Naive thymus-derived CD4-positive, alpha-beta T cell (primary cell): ENCODE measurements around the gene MAPKAP1. TPM values are rescaled to one million over a fixed set of nuclear protein-coding genes. Genes with fewer than 3 reads are reported as not detected.
A peak's percentile ranks its signal among the peaks of the same experiment; 100 is the strongest.

Source experiments
- ATAC-seq: fragments of 150-1000 bp; cut with Tn5 transposase; 2 replicates; pipeline ENCODE4 v1.10.0; 2021; ENCODE audit warnings: mild to moderate bottlenecking, moderate library complexity
- CTCF ChIA-PET: fragments of 350-600 bp; sonication (Branson Sonifier 250); formaldehyde crosslinking; loops from one replicate; lab custom pipeline; 2021; ENCODE audit warnings: antibody characterized with exemption; lab: Charles Lee
- POLR2A ChIA-PET: fragments of 350-600 bp; sonication (Branson Sonifier 250); formaldehyde crosslinking; loops from one replicate; lab custom pipeline; 2021; ENCODE audit warnings: antibody characterized with exemption, inconsistent platforms; lab: Charles Lee
- DNase-seq, 9 donors: peaks; one replicate each; pipeline versions ENCODE4 v3.0.0 to v3.0.0-alpha.2; 2020 to 2022; ENCODE audit warnings: mixed read lengths in 1 of 9
- H3K27ac ChIP-seq: one replicate; pipeline ENCODE4 v1.7.0; 2013; ENCODE audit warnings: mild to moderate bottlenecking, low read depth, low read length, moderate library complexity
- H3K27me3 ChIP-seq, 2 donors: one replicate each; pipeline ENCODE4 v1.7.0; 2013; ENCODE audit warnings: low read length in 2 of 2, mild to moderate bottlenecking in 2 of 2, moderate library complexity in 2 of 2; ENCODE audit not compliant: control insufficient read depth in 2 of 2, insufficient read depth in 2 of 2
- H3K36me3 ChIP-seq, 3 experiments: 1 replicate in 2 of 3; 2 replicates in 1 of 3; pipeline ENCODE4 v1.7.0; 2013; ENCODE audit warnings: low read length in 3 of 3, mild to moderate bottlenecking in 3 of 3, moderate library complexity in 1 of 3; ENCODE audit not compliant: insufficient read depth in 3 of 3, control insufficient read depth in 2 of 3
- H3K4me1 ChIP-seq, 2 donors: one replicate each; pipeline ENCODE4 v1.7.0; 2013; ENCODE audit warnings: low read length in 2 of 2, mild to moderate bottlenecking in 2 of 2, moderate library complexity in 1 of 2; ENCODE audit not compliant: control insufficient read depth in 2 of 2, insufficient read depth in 2 of 2
- H3K4me3 ChIP-seq: 2 replicates; pipeline ENCODE4 v1.7.0; 2013; ENCODE audit warnings: mild to moderate bottlenecking, low read length
- H3K9me3 ChIP-seq, 3 experiments: 1 replicate in 2 of 3; 2 replicates in 1 of 3; pipeline ENCODE4 v1.7.0; 2013; ENCODE audit warnings: low read length in 3 of 3; ENCODE audit not compliant: control insufficient read depth in 2 of 3
- H3K27ac Mint-ChIP-seq, 9 donors: one replicate each; pipeline ENCODE4 v1.8.0; 2020 to 2022; ENCODE audit warnings: mixed read lengths in 9 of 9, mild to moderate bottlenecking in 8 of 9, moderate library complexity in 5 of 9, inconsistent platforms in 2 of 9
- H3K27me3 Mint-ChIP-seq, 5 donors: one replicate each; pipeline ENCODE4 v1.8.0; 2021 to 2022; ENCODE audit warnings: mixed read lengths in 5 of 5, mild to moderate bottlenecking in 1 of 5
- H3K36me3 Mint-ChIP-seq, 5 donors: one replicate each; pipeline ENCODE4 v1.8.0; 2020 to 2022; ENCODE audit warnings: mixed read lengths in 5 of 5, mild to moderate bottlenecking in 3 of 5, inconsistent platforms in 1 of 5
- H3K4me1 Mint-ChIP-seq, 7 donors: one replicate each; pipeline ENCODE4 v1.8.0; 2020 to 2022; ENCODE audit warnings: mixed read lengths in 7 of 7, mild to moderate bottlenecking in 3 of 7, inconsistent platforms in 1 of 7
- H3K4me3 Mint-ChIP-seq, 10 donors: one replicate each; pipeline ENCODE4 v1.8.0; 2020 to 2022; ENCODE audit warnings: mild to moderate bottlenecking in 10 of 10, mixed read lengths in 10 of 10, moderate library complexity in 6 of 10, inconsistent platforms in 2 of 10
- H3K9me3 Mint-ChIP-seq, 11 donors: one replicate each; pipeline ENCODE4 v1.8.0; 2020 to 2022; ENCODE audit warnings: mixed read lengths in 11 of 11, mild to moderate bottlenecking in 4 of 11, inconsistent platforms in 1 of 11, moderate library complexity in 1 of 11
- intact Hi-C, 2 donors: fragments of 100-400 bp; cut with micrococcal nuclease; formaldehyde crosslinking; loops; one replicate each; pipeline ENCODE4 v1.15.1; 2023
- polyA plus RNA-seq, 2 donors: library from polyadenylated mRNA; unstranded; fragments of 300-500 nt; fragmentation: Illumina TruSeq; gene quantifications; one replicate each; pipeline ENCODE4 v1.2.3, GENCODE V29; 2021
- total RNA-seq, 6 experiments: library from RNA in 5 of 6; stranded (reverse) in 5 of 6; gene quantifications; 1 replicate in 5 of 6; 2 replicates in 1 of 6; pipeline ENCODE4 v1.2.3 and lab custom pipeline; 2021 to 2026

MAPKAP1 gene
- total and polyA plus RNA-seq, 7 experiments from 2014 or later = 41.3 to 73.6 (median 55.8) TPM

DNA sequence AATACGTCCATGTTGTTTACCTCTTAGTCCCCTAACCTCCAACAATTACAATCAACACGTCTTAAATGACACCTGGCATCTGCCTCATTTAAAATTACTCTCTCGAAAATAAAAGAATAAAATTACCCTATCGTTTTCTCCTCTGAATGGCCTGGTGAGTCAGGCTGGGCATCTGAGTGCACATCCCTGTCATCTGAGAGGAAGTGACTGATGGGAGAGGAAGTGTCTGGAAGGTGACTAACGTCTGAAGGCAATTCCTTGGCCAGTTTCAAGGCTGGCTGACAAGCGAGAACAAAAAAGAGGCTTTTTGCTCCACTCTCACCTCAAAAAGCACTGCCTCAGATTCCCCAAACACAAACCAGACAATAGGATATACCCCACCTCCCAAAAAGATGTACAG lies 57.7 kb downstream of the MAPKAP1 start:
- ATAC-seq = peak; percentile 79
- peaks cover 52 to 85% (median 76%) of the 10 kb centered on the region in 7 donors for H3K4me1 Mint-ChIP-seq
- peak overlapping the region in 3 of 10 donors; percentile 22 to 37 (median 25) for H3K4me3 Mint-ChIP-seq
- Histone ChIP-seq H3K4me3 (no peak overlapping the region), H3K27ac (no peak overlapping the region), H3K36me3 (no peaks in the 10 kb centered on the region), H3K9me3 (no peaks in the 10 kb centered on the region), H3K27me3 (no peaks in the 10 kb centered on the region), H3K4me1 (peaks cover 14 to 15% of the 10 kb centered on the region in 2 donors)
- CTCF ChIA-PET = no interaction called here
- no peak for DNase-seq
- no peaks in the 10 kb centered on the region for H3K9me3 Mint-ChIP-seq
- H3K36me3 Mint-ChIP-seq = peaks cover 3 to 43% (median 27%) of the 10 kb centered on the region in 5 donors
- intact Hi-C loops = no loop called here
- POLR2A ChIA-PET = no interaction called here
- H3K27ac Mint-ChIP-seq = peak overlapping the region in 4 of 9 donors; percentile 5 to 81 (median 53)
- no peaks in the 10 kb centered on the region for H3K27me3 Mint-ChIP-seq

DNA sequence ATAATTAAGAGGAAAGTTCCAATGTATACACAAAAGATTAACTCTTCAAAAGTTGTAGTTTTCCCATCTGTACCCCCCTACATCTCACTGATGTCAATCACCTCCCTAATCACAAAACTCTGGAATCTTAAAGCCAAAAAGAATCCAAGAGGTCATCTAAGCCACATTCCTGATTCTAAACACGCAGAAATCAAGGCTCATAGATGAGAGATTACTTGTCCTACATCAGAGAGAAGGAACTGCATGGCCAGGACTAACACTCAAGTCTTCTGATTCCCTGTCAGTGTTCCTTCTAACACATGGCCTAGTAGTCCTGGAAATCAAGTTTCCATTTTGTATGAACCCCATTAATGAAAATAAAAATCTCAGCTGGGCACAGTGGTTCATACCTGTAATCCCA lies 58.7 kb downstream of the MAPKAP1 start:
- Histone ChIP-seq H3K4me1 (peaks cover 14 to 15% of the 10 kb centered on the region in 2 donors), H3K9me3 (no peaks in the 10 kb centered on the region), H3K36me3 (no peaks in the 10 kb centered on the region), H3K27ac (no peak overlapping the region), H3K27me3 (no peaks in the 10 kb centered on the region), H3K4me3 (no peak overlapping the region)
- POLR2A ChIA-PET = interaction anchor here (1.0 to 1.4 kb wide), 2 partner anchors 14 to 59 kb away, joined by 3 read pairs; partner anchors contain the start of gene MAPKAP1
- Mint-ChIP-seq H3K4me1 (peaks cover 52 to 83% (median 76%) of the 10 kb centered on the region in 7 donors), H3K9me3 (no peaks in the 10 kb centered on the region), H3K36me3 (peaks cover 3 to 39% (median 31%) of the 10 kb centered on the region in 5 donors), H3K4me3 (peak overlapping the region in 5 of 10 donors; percentile 2 to 30 (median 10)), H3K27ac (peak overlapping the region in 5 of 9 donors; percentile 10 to 70 (median 41)), H3K27me3 (no peaks in the 10 kb centered on the region)
- DNase-seq (no peak), ATAC-seq (no peak)
- intact Hi-C loops = no loop called here
- CTCF ChIA-PET = interaction anchor here (0.8 kb wide), 1 partner anchor 98 kb away, joined by 3 read pairs; no protein-coding TSS in a partner anchor

DNA sequence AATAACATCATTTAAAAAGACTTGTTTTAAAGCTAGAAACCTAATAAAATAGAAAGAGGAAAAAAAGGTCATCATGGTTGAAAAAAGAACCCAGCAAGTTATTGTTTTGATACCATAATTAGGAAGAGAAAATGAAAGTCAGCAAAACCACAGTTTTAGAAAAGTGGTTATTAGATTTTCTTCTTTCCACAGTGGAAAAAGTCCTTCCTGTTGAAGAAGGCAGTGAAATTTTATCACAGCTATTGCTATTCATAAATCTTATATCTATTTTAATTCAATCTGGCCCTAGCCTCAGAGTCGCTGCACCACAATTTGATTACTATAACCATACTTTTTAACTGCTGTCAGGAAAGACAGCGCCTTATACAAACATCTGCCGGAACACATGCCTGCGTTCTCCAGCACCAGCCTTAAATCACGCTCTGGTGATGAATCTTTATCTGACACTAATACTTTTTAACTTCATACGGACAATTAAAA lies 60.3 kb downstream of the MAPKAP1 start:
- CTCF ChIA-PET = interaction anchor here (0.6 kb wide), 1 partner anchor 108 kb away, joined by 3 read pairs; no protein-coding TSS in a partner anchor
- Histone ChIP-seq H3K9me3 (no peaks in the 10 kb centered on the region), H3K27ac (peak overlapping the region; percentile 16), H3K27me3 (no peaks in the 10 kb centered on the region), H3K4me3 (peak overlapping the region; percentile 0), H3K4me1 (peaks cover 14 to 15% of the 10 kb centered on the region in 2 donors), H3K36me3 (no peaks in the 10 kb centered on the region)
- no peaks in the 10 kb centered on the region for H3K9me3 Mint-ChIP-seq
- intact Hi-C loops = no loop called here
- H3K36me3 Mint-ChIP-seq = peaks cover 0 to 27% (median 20%) of the 10 kb centered on the region in 5 donors
- peak overlapping the region; percentile 51 to 79 (median 70) for H3K27ac Mint-ChIP-seq
- DNase-seq (peak in 2 of 9 donors; percentile 2 to 25), ATAC-seq (no peak)
- peaks cover 46 to 69% (median 63%) of the 10 kb centered on the region in 7 donors for H3K4me1 Mint-ChIP-seq
- POLR2A ChIA-PET = interaction anchor here (0.6 kb wide), 1 partner anchor 130 kb away, joined by 3 read pairs; no protein-coding TSS in a partner anchor
- H3K27me3 Mint-ChIP-seq = no peaks in the 10 kb centered on the region
- H3K4me3 Mint-ChIP-seq = peak overlapping the region; percentile 25 to 87 (median 74)

DNA sequence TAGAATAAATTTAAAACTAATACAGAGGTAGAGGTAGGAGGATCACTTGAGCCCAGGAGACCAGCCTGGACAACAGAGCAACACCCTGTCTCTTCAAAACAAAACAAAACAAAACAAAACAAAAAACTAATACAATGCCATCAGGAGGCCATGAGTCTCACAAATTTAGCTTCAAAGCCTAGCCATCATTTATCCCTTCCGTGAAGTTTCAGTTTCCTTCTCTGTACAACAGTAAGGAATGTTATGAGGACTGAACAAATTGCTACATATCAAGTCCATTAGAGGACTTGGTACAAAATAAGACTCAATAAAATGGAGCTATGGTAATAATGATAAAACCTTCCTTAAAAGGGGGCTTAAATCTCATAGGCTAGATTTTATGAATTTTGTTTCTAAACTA lies 60.8 kb downstream of the MAPKAP1 start:
- Mint-ChIP-seq H3K9me3 (no peaks in the 10 kb centered on the region), H3K4me1 (peaks cover 46 to 67% (median 62%) of the 10 kb centered on the region in 7 donors), H3K36me3 (peaks cover 0 to 27% (median 20%) of the 10 kb centered on the region in 5 donors), H3K27ac (peak overlapping the region in 8 of 9 donors; percentile 51 to 79 (median 68)), H3K27me3 (no peaks in the 10 kb centered on the region), H3K4me3 (peak overlapping the region; percentile 25 to 87 (median 74))
- no peaks in the 10 kb centered on the region for H3K27me3 ChIP-seq
- ChIA-PET POLR2A (interaction anchor here (0.5 to 0.6 kb wide), 2 partner anchors 13 to 50 kb away, joined by 3 to 4 read pairs; no protein-coding TSS in a partner anchor), CTCF (interaction anchor here (0.6 kb wide), 1 partner anchor 109 kb away, joined by 3 read pairs; no protein-coding TSS in a partner anchor)
- ATAC-seq (no peak), DNase-seq (no peak)
- peak overlapping the region; percentile 0 for H3K4me3 ChIP-seq
- intact Hi-C loops = no loop called here
- H3K9me3 ChIP-seq = no peaks in the 10 kb centered on the region
- peaks cover 14 to 15% of the 10 kb centered on the region in 2 donors for H3K4me1 ChIP-seq
- H3K36me3 ChIP-seq = no peaks in the 10 kb centered on the region
- no peak overlapping the region for H3K27ac ChIP-seq

DNA sequence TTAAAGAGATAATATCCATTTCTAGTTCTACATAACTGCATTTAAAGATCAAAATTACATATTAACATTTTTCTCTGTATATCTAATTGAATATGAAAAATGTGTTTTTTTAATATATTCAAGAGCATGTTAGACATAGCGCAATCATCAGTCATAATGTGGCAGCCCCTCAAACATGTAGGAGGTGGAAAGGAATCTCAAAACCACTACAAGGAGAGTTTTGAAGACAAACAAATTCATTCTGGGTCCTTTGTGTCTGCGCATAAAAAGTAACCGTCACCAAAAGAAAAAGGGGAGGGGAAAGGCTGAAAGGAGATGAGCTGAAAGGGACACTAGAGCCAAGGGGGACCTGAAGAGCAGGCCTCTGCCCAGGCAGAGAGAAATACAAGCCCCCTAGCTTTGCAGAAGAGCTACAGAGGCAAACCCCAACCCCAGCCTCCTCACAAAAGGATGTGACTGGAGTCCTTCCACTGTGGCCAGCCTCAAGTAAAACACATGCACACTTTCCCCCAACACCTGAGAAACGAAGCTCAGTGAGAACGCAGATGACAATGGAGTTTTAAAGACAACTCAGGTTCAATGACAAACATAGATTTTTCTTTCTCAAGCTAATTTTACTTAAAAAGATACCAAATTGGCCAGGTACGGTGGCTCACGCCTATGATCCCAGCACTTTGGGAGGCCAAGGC lies 62.0 kb downstream of the MAPKAP1 start:
- Histone ChIP-seq H3K4me1 (peaks cover 14 to 15% of the 10 kb centered on the region in 2 donors), H3K27ac (no peak overlapping the region), H3K27me3 (no peaks in the 10 kb centered on the region), H3K36me3 (no peaks in the 10 kb centered on the region), H3K9me3 (no peaks in the 10 kb centered on the region), H3K4me3 (no peak overlapping the region)
- H3K27ac Mint-ChIP-seq = peak overlapping the region in 3 of 9 donors; percentile 10 to 69 (median 68)
- no peaks in the 10 kb centered on the region for H3K9me3 Mint-ChIP-seq
- H3K36me3 Mint-ChIP-seq = peaks cover 0 to 19% (median 12%) of the 10 kb centered on the region in 5 donors
- ATAC-seq (no peak), DNase-seq (no peak)
- H3K27me3 Mint-ChIP-seq = no peaks in the 10 kb centered on the region
- peaks cover 40 to 59% (median 50%) of the 10 kb centered on the region in 7 donors for H3K4me1 Mint-ChIP-seq
- H3K4me3 Mint-ChIP-seq = peak overlapping the region in 8 of 10 donors; percentile 9 to 46 (median 15)
- intact Hi-C loops = no loop called here
- CTCF ChIA-PET = no interaction called here
- POLR2A ChIA-PET = no interaction called here

DNA sequence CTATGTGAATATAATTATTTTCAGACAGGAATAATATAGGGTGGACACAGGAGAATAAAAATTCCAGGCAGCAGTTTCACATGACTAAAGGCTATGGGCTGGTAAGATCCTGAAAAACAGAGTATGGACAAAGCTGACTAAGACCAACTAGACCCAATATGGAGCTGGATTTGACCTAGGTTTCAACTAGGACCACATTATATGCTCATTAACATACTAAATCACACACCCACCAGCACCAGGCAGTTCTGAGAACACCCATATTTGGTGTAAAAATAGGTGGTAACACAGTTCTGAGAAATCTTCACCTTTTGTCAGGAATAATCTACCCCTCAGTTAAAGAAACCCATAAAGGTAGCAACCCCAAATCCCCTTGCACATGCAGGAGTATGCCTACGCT lies 64.7 kb downstream of the MAPKAP1 start:
- Mint-ChIP-seq H3K9me3 (no peaks in the 10 kb centered on the region), H3K27ac (no peak overlapping the region), H3K27me3 (no peaks in the 10 kb centered on the region), H3K36me3 (peaks cover 7 to 28% (median 21%) of the 10 kb centered on the region in 5 donors), H3K4me3 (no peak overlapping the region), H3K4me1 (peaks cover 25 to 54% (median 40%) of the 10 kb centered on the region in 7 donors)
- H3K27me3 ChIP-seq = no peaks in the 10 kb centered on the region
- DNase-seq = no peak
- intact Hi-C loops = no loop called here
- ATAC-seq = no peak
- CTCF ChIA-PET = no interaction called here
- POLR2A ChIA-PET = no interaction called here
- no peaks in the 10 kb centered on the region for H3K36me3 ChIP-seq
- H3K4me1 ChIP-seq = peaks cover 8 to 10% of the 10 kb centered on the region in 2 donors
- no peak overlapping the region for H3K4me3 ChIP-seq
- no peak overlapping the region for H3K27ac ChIP-seq
- H3K9me3 ChIP-seq = no peaks in the 10 kb centered on the region
